ENCODE results near the gene GZMM. TPM values are rescaled to one million over a fixed set of nuclear protein-coding genes. Genes with fewer than 3 reads are reported as not detected.

Gene GZMM
- 2.0 TPM for polyA plus RNA-seq
- long read RNA-seq, donor 1, partial matches to known transcripts, result 0 of 1 reads
- long read RNA-seq, donor 1, other reads (novel, unspliced or antisense), result 0 of 1 reads
- long read RNA-seq, donor 2, partial matches to known transcripts, result 0 of 2 reads
- long read RNA-seq, donor 2, other reads (novel, unspliced or antisense), result 0 of 2 reads
- long read RNA-seq, donor 3, result 0 reads
- long read RNA-seq, donor 4, result 0 reads
- long read RNA-seq, donor 5, partial matches to known transcripts, result 0 of 1 reads
- long read RNA-seq, donor 5, other reads (novel, unspliced or antisense), result 0 of 1 reads
- long read RNA-seq, donor 6, partial matches to known transcripts, result 0 of 1 reads
- long read RNA-seq, donor 6, other reads (novel, unspliced or antisense), result 0 of 1 reads
- long read RNA-seq, donor 7, result 0 reads
- long read RNA-seq, donor 8, transcript GZMM-201 (5 exons, 940 nt), result major isoform, 6 of 6 reads
- long read RNA-seq, donor 8, partial matches to known transcripts, result 0 of 6 reads
- long read RNA-seq, donor 8, other reads (novel, unspliced or antisense), result 0 of 6 reads
- long read RNA-seq, donor 9, result 0 reads
- long read RNA-seq, donor 10, partial matches to known transcripts, result 0 of 1 reads
- long read RNA-seq, donor 10, other reads (novel, unspliced or antisense), result 0 of 1 reads
- long read RNA-seq, donor 11, transcript GZMM-201 (5 exons, 940 nt), result major isoform, 5 of 5 reads
- long read RNA-seq, donor 11, partial matches to known transcripts, result 0 of 5 reads
- long read RNA-seq, donor 11, other reads (novel, unspliced or antisense), result 0 of 5 reads

DNA sequence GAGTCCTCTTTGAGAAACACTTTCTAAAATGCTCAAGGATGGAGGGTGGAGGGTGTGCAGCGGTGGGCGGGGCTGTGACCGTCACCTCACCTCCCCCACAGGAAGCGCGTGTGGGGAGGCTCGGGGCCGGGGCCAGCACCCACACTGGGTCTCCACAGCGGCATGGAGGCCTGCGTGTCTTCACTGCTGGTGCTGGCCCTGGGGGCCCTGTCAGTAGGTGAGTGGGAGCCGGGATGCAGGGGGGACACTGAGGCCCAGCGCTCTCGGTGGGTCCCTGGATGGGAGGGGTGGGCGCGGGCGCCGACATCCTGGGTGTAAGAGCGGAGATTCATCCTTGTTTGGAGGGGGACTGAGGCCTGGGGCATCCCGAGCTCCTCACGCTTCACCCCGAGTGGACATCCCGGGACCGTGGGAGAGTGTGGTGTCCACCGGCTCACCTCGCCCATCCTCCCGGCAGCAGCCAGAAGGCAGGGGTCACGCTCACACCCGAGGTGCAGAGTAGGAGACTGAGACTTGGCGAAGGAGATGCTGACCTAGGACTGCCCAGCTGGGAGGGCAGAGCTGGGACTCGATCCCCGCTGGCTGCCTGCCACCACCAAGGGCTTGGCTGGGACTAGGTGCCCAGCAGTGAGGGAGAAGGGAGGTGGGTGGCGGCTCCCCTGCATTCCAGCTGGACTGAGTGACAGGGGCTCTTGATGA lies at the start of gene GZMM:
GZMM (plus strand) TSS at position 144 of the 699 bp plus-strand sequence; CDS start at position 163, 19 bp downstream.
- peaks cover 31% of the 10 kb centered on the region for H3K36me3 ChIP-seq (ENCODE audit: control insufficient read depth, insufficient read depth, low read length)
- no peaks in the 10 kb centered on the region for H3K27me3 ChIP-seq (ENCODE audit: control insufficient read depth, insufficient read depth, low read length)
- no peak for DNase-seq
- H3K9me3 ChIP-seq (ENCODE audit: control insufficient read depth, low read depth, low read length), result peaks cover 4% of the 10 kb centered on the region
- no peak within 1 kb of the TSS for H3K4me3 ChIP-seq (ENCODE audit: low read length)
- no CpG with 5 or more reads among the region's 31 CpGs for WGBS (ENCODE audit: insufficient coverage, low lambda C conversion rate)
- H3K27ac ChIP-seq (ENCODE audit: low read length), result no peak within 1 kb of the TSS
- H3K4me1 ChIP-seq (ENCODE audit: control insufficient read depth, insufficient read depth, low read length), result no peaks in the 10 kb centered on the region

DNA sequence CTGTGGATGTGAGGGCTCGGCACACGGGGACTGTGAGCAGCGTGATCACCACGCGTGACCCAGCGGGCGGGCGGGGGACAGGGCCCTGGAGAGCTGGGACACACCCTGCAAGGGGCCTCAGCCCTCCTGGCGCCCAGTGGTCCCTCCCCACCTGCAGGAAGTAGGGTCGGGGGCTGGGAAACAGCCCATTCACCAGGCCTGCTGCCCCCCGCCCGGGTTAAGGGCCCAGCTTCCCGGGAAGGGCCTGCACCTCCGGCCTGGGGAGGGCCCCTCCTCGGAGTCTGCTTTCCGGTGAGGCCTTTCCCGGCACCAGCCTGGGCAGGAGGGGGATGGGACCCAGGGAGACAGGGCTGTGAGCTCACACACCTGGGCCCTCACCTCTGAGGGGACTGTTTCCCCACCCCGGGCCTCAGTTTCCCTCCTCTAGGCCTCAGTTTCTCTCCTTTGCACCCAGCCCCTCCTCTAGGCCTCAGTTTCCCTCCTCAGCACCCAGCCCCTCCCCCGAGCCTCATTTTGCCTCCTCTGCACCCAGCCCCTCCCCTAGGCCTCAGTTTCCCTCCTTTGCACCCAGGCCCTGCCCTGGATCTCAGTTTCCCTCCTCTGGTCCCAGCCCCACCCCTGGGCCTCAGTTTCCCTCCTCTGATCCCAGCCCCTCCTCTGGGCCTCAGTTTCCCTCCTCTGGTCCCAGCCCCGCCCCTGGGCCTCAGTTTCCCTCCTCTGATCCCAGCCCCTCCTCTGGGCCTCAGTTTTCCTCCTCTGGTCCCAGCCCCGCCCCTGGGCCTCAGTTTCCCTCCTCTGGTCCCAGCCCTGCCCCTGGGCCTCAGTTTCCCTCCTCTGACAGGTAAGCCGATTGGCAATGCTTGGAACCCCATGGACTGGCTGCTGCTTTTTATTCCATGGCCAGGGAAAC lies 49.4 kb upstream of the GZMM start:
- Histone ChIP-seq H3K27ac (ENCODE audit: low read length) (no peak overlapping the region), H3K36me3 (ENCODE audit: control insufficient read depth, insufficient read depth, low read length) (no peaks in the 10 kb centered on the region), H3K4me1 (ENCODE audit: control insufficient read depth, insufficient read depth, low read length) (peaks cover 3% of the 10 kb centered on the region), H3K27me3 (ENCODE audit: control insufficient read depth, insufficient read depth, low read length) (peaks cover 39% of the 10 kb centered on the region), H3K9me3 (ENCODE audit: control insufficient read depth, low read depth, low read length) (peaks cover 22% of the 10 kb centered on the region), H3K4me3 (ENCODE audit: low read length) (no peak overlapping the region)
- no peak for DNase-seq
- no CpG with 5 or more reads among the region's 22 CpGs for WGBS (ENCODE audit: insufficient coverage, low lambda C conversion rate)

DNA sequence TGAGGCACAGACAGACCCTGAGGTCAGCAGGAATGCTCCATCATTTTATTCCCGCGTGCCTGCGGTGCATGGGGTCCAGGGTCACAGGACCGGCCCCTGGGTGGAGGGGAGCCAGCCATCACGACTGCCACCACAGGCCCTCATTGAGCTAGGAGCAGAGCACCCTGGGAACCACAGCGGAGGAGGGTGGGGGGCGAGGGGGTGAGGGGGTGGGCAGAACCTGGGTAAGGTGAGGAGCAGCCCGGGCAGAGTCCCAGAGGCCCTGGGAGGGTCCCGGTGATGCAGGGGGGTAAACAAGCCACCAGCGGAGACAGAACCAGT lies 48.8 kb upstream of the GZMM start:
- peaks cover 3% of the 10 kb centered on the region for H3K4me1 ChIP-seq (ENCODE audit: control insufficient read depth, insufficient read depth, low read length)
- WGBS (ENCODE audit: insufficient coverage, low lambda C conversion rate), result no CpG with 5 or more reads among the region's 10 CpGs
- H3K27ac ChIP-seq (ENCODE audit: low read length), result no peak overlapping the region
- DNase-seq, result no peak
- H3K27me3 ChIP-seq (ENCODE audit: control insufficient read depth, insufficient read depth, low read length), result peaks cover 44% of the 10 kb centered on the region
- no peak overlapping the region for H3K4me3 ChIP-seq (ENCODE audit: low read length)
- peaks cover 22% of the 10 kb centered on the region for H3K9me3 ChIP-seq (ENCODE audit: control insufficient read depth, low read depth, low read length)
- no peaks in the 10 kb centered on the region for H3K36me3 ChIP-seq (ENCODE audit: control insufficient read depth, insufficient read depth, low read length)

DNA sequence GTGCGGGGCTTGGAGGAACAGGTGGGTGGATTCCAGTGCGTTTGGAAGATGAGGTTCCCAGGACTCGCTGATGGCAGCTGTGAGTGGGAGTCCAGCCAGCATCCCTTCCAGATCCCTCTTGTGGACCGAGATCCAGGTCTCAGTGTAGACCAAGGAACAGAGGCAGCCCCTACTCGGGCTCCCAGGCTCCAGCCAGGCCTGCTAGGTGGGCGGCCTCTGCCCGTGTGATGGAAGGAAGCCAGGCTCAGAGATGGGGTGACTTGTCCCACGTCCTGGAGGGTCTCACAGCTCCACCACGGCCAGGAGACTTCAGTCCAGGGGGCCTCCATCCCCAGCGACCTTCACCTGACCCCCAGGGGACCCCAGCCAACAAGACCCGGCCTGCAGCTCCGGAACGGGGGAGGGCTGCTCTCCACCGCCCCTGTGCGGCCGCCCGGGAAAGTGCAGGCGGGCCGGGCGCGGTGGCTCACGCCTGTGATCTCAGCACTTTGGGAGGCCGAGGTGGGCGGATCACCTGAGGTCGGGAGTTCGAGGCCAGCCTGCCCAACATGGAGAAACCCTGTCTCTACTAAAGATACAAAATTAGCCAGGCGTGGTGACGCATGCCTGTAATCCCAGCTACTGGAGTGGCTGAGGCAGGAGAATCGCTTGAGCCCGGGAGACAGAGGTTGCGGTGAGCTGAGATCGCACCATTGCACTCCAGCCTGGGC lies 48.3 kb upstream of the GZMM start:
- Histone ChIP-seq H3K36me3 (ENCODE audit: control insufficient read depth, insufficient read depth, low read length) (no peaks in the 10 kb centered on the region), H3K4me3 (ENCODE audit: low read length) (no peak overlapping the region), H3K4me1 (ENCODE audit: control insufficient read depth, insufficient read depth, low read length) (peaks cover 3% of the 10 kb centered on the region), H3K27ac (ENCODE audit: low read length) (no peak overlapping the region), H3K27me3 (ENCODE audit: control insufficient read depth, insufficient read depth, low read length) (peaks cover 46% of the 10 kb centered on the region), H3K9me3 (ENCODE audit: control insufficient read depth, low read depth, low read length) (peaks cover 22% of the 10 kb centered on the region)
- no peak for DNase-seq
- no CpG with 5 or more reads among the region's 32 CpGs for WGBS (ENCODE audit: insufficient coverage, low lambda C conversion rate)

DNA sequence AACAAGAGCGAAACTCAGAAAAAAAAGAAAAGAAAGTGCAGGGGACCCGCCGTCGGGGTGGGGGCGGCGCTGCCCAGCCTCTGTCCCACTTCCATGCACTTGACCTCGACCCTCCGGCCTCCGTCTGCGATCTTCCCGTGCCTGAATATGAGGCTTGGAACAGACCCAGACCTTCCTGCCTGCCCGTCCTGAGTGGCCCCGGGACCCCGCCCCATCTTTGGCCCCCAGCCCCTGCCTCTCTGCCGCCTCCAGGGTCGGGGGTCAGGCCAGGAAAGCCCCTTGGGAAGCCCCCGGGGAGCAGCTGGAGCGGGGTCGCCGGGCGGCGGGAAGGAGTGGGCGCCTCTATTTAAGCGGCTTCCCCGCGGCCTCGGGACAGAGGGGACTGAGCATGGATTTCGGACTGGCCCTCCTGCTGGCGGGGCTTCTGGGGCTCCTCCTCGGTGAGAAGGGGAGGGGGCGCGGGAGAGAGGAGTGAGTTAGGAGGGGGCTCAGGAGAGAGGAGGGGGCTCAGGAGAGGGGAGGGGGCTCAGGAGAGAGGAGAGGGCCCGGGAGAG lies 47.7 kb upstream of the GZMM start, which contains the start of gene MADCAM1:
MADCAM1 (plus strand) TSS at position 375 of the 554 bp plus-strand sequence; CDS start at position 389, 14 bp downstream.
- no peaks in the 10 kb centered on the region for H3K36me3 ChIP-seq (ENCODE audit: control insufficient read depth, insufficient read depth, low read length)
- H3K9me3 ChIP-seq (ENCODE audit: control insufficient read depth, low read depth, low read length), result peaks cover 22% of the 10 kb centered on the region
- peaks cover 46% of the 10 kb centered on the region for H3K27me3 ChIP-seq (ENCODE audit: control insufficient read depth, insufficient read depth, low read length)
- peaks cover 3% of the 10 kb centered on the region for H3K4me1 ChIP-seq (ENCODE audit: control insufficient read depth, insufficient read depth, low read length)
- H3K4me3 ChIP-seq (ENCODE audit: low read length), result no peak within 1 kb of the TSS
- no peak for DNase-seq
- no CpG with 5 or more reads among the region's 33 CpGs for WGBS (ENCODE audit: insufficient coverage, low lambda C conversion rate)
- H3K27ac ChIP-seq (ENCODE audit: low read length), result no peak within 1 kb of the TSS

- no CpG with 5 or more reads among the region's 18 CpGs for WGBS (ENCODE audit: insufficient coverage, low lambda C conversion rate)
- Histone ChIP-seq H3K4me3 (ENCODE audit: low read length) (no peak overlapping the region), H3K27me3 (ENCODE audit: control insufficient read depth, insufficient read depth, low read length) (peaks cover 46% of the 10 kb centered on the region), H3K36me3 (ENCODE audit: control insufficient read depth, insufficient read depth, low read length) (no peaks in the 10 kb centered on the region), H3K27ac (ENCODE audit: low read length) (no peak overlapping the region), H3K9me3 (ENCODE audit: control insufficient read depth, low read depth, low read length) (peaks cover 21% of the 10 kb centered on the region), H3K4me1 (ENCODE audit: control insufficient read depth, insufficient read depth, low read length) (peaks cover 3% of the 10 kb centered on the region)
- no peak for DNase-seq
Measured at GRCh38 chr19:496986-497385, 46.9 kb upstream of the GZMM start.

- Histone ChIP-seq H3K4me3 (ENCODE audit: low read length) (no peak overlapping the region), H3K4me1 (ENCODE audit: control insufficient read depth, insufficient read depth, low read length) (peaks cover 3% of the 10 kb centered on the region), H3K27me3 (ENCODE audit: control insufficient read depth, insufficient read depth, low read length) (peaks cover 46% of the 10 kb centered on the region), H3K9me3 (ENCODE audit: control insufficient read depth, low read depth, low read length) (peaks cover 17% of the 10 kb centered on the region), H3K36me3 (ENCODE audit: control insufficient read depth, insufficient read depth, low read length) (no peaks in the 10 kb centered on the region), H3K27ac (ENCODE audit: low read length) (no peak overlapping the region)
- no peak for DNase-seq
- WGBS (ENCODE audit: insufficient coverage, low lambda C conversion rate), result no CpG with 5 or more reads among the region's 36 CpGs
Measured at GRCh38 chr19:497491-497868, 46.4 kb upstream of the GZMM start.

DNA sequence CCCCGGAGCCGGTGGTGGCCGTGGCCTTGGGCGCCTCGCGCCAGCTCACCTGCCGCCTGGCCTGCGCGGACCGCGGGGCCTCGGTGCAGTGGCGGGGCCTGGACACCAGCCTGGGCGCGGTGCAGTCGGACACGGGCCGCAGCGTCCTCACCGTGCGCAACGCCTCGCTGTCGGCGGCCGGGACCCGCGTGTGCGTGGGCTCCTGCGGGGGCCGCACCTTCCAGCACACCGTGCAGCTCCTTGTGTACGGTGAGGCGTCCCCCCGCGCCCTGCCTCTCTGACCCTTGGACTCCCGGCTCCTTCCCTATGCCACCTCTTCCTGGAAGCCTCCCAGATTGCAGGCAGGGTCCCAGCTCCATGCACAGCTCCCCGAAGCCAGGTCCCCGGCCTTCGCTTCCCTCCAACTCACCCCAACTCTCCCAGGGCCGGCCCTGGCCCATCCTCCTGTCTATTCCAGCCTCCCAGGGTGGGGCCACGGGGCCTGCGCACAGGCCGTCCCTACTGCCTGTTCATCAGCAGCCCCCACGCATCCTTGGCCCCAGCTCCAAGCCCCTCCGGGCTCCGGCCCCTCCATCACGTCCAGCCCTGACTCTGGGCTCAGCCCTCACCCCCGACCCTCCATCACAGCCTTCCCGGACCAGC lies 45.9 kb upstream of the GZMM start:
- Histone ChIP-seq H3K27ac (ENCODE audit: low read length) (no peak overlapping the region), H3K9me3 (ENCODE audit: control insufficient read depth, low read depth, low read length) (peaks cover 17% of the 10 kb centered on the region), H3K4me1 (ENCODE audit: control insufficient read depth, insufficient read depth, low read length) (peaks cover 3% of the 10 kb centered on the region), H3K36me3 (ENCODE audit: control insufficient read depth, insufficient read depth, low read length) (no peaks in the 10 kb centered on the region), H3K4me3 (ENCODE audit: low read length) (no peak overlapping the region), H3K27me3 (ENCODE audit: control insufficient read depth, insufficient read depth, low read length) (peaks cover 49% of the 10 kb centered on the region)
- no peak for DNase-seq
- WGBS (ENCODE audit: insufficient coverage, low lambda C conversion rate), result no CpG with 5 or more reads among the region's 50 CpGs

DNA sequence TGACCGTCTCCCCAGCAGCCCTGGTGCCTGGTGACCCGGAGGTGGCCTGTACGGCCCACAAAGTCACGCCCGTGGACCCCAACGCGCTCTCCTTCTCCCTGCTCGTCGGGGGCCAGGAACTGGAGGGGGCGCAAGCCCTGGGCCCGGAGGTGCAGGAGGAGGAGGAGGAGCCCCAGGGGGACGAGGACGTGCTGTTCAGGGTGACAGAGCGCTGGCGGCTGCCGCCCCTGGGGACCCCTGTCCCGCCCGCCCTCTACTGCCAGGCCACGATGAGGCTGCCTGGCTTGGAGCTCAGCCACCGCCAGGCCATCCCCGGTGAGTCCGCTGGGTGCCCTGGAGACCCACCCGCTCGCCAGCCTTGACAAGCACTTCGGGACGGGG lies 45.4 kb upstream of the GZMM start:
- Histone ChIP-seq H3K27ac (ENCODE audit: low read length) (no peak overlapping the region), H3K9me3 (ENCODE audit: control insufficient read depth, low read depth, low read length) (peaks cover 17% of the 10 kb centered on the region), H3K4me1 (ENCODE audit: control insufficient read depth, insufficient read depth, low read length) (peaks cover 3% of the 10 kb centered on the region), H3K27me3 (ENCODE audit: control insufficient read depth, insufficient read depth, low read length) (peaks cover 49% of the 10 kb centered on the region), H3K36me3 (ENCODE audit: control insufficient read depth, insufficient read depth, low read length) (no peaks in the 10 kb centered on the region), H3K4me3 (ENCODE audit: low read length) (no peak overlapping the region)
- WGBS (ENCODE audit: insufficient coverage, low lambda C conversion rate), result no CpG with 5 or more reads among the region's 26 CpGs
- no peak for DNase-seq
